Epidermal melanocyte (primary cell): ENCODE measurements around the gene EPN2.
"Not testable (repeated sequence)": the region's sequence is repeated elsewhere in the genome, so short reads cannot be mapped to it uniquely, and the experiment has no call there.

Experiments used
- DNase-seq: peaks from one replicate; pipeline ENCODE4 v3.0.0; 2011; ENCODE audit warnings: low spot score; ENCODE audit not compliant: insufficient read length

The EPN2 gene

DNA sequence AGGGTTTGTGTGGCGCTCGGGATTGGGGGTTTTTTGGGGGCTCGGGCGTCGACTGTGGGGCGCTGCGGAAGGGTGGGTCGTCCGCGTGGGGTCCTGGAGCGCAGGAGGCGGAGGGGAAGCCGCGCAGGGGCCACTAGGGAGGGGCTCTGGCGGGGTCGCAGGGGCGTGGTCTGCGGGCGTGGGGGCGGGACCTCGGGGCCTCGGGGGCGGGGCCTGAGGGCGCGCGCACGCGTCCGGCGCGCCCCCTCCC lies at the start of gene EPN2:
TSS of gene EPN2 (plus strand) at position 228 of the 250 bp plus-strand sequence. CDS start 45,754 bp downstream, outside the sequence.
- not testable (repeated sequence) for DNase-seq

GRCh38 chr17:19187883-19188869 lies 49.0 kb upstream of the EPN2 start:
- DNase-seq: not testable (repeated sequence)

DNA sequence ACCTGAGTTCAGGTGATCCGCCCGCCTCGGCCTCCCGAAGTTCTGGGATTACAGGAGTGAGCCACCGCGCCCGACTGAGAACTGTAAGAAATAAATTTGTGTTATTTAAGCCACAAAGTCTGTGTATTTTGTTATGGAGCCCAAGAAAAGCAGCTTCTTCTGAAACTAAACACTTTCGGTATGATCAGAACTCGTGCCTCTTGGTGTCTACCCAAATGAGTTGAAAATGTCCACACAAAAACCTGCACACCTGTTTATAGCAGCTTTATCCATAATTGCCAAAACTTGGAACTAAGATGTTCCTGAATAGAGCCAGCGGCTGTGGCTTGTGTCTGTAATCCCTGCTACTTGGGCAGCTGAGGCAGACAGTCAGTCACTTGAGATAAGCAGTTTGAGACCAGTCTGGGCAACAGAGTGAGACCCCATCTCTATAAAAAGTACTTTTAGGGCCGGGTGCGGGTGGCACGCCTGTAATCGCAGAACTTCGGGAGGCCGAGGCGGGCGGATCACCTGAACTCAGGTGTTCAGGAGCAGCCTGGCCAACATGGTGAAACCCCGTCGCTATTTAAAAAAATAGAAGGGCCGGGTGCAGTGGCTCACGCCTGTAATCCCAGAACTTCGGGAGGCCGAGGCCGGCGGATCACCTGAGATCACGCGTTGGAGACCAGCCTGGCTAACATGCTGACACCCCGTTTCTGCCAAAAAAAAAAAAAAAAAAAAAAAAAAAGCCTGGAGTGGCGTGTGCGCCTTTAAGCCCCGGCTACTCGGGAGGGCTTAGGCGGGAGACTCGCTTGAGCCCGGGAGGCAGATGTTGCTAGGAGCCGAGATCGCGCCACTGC lies 48.1 kb upstream of the EPN2 start:
- not testable (repeated sequence) for DNase-seq

- not testable (repeated sequence) for DNase-seq
These were observed 47.3 kb upstream of the EPN2 start for GRCh38 chr17:19189781-19190405.

- DNase-seq: not testable (repeated sequence)
These were observed 40.6 kb upstream of the EPN2 start for GRCh38 chr17:19196382-19197204.

DNA sequence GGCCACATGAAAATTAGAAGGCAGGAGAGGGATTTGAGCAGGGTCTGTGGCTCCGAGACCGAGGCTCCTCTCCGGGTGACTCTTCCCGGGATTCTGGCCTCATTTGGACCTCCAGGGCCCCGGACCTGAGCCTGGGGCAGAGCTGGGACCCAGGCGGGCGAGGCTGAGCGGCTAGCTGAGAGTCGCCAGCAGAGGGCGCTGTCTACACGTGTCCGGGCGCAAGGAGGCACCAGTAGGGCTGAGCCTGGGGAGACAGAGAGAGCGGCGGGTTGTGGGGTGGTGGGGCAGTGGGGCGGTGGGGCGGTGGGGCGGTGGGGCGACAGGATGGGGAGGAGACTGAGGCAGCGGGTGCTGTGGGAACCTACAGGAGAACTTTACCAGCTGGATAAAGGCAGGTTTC lies 34.7 kb upstream of the EPN2 start:
- DNase-seq: not testable (repeated sequence)

DNA sequence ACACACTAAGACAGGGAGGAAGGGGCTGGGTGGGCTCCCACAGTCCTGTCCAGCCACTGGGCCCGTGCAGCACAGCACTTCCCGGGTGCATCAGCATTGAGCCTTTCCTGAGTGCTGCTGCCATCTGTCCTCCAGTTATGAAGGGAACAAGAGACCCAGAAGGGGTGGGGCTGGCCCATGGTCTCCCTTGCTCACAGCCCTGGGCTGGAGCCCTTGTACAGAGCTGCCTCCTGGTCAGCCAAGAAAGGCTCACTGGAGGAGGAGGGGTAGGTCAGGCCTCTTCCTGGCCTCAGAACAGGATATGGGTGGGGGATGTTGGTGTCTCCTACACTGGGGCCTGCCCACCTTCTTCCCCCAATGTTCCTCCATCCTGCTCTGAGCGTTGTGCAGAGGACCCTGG lies 33.7 kb upstream of the EPN2 start:
- DNase-seq: not testable (repeated sequence)

DNA sequence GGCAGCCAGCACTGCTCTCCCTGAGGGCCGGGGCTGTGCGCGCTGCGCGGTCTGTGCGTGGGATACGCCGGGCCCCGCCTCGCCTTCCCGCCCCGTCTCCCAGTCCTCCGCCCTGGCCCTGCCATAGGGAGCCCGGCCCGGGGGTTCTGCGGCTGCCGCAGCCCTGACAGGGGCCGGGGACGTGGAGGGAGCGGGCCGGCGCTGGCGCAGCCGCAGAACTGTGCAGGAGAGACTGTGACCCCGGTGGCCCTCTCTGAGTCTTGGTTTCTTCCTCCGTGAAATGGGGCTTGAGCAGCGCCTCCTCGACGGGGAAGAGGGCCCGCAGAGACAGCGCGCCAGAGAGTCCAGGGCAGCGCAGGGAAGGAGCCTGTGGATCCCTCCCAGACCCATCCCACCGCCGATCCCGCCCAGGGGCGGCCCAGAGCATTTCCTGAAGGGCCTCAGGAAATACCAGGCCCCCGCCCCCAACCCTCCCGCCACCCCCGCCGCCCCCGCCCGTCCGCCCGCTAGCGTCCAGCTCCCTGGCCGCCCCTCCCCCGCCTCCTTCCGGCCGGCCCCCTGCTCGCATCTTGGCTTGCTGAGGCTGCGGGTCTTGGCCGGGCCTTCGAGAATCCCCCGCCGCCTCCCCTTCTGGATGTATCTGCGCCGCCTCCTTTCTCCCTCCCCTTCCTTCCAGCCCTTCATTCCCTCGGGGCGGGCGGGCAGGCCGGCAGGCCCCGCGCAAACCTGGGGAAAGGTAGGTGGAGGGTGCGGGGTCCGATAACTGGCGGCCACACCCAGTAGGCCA lies 21.9 kb upstream of the EPN2 start:
- DNase-seq: not testable (repeated sequence)

- not testable (repeated sequence) for DNase-seq
These were observed 20.8 kb upstream of the EPN2 start for GRCh38 chr17:19216148-19216926.

- not testable (repeated sequence) for DNase-seq
These were observed 18.3 kb upstream of the EPN2 start for GRCh38 chr17:19218914-19219313.

DNA sequence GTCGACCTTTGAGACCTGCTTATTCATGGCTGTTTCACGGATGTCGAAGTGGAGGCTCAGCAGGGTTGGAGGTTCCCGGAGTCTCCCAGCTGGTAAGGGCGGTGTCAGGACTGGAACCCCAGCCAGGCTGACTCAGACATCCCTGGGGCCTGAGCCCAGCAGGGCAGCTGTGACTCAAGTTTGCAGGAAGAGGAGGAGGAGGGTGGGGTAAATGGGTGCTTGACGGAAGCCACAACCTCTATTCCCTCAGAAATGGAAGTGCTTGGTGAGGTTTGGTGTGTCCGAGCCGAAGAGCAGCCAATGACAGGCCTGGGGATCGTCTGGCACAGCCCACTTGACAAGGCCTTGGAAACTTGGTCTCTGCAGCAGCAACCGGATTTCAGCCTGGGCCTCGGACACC lies 17.8 kb upstream of the EPN2 start:
- DNase-seq: not testable (repeated sequence)

DNA sequence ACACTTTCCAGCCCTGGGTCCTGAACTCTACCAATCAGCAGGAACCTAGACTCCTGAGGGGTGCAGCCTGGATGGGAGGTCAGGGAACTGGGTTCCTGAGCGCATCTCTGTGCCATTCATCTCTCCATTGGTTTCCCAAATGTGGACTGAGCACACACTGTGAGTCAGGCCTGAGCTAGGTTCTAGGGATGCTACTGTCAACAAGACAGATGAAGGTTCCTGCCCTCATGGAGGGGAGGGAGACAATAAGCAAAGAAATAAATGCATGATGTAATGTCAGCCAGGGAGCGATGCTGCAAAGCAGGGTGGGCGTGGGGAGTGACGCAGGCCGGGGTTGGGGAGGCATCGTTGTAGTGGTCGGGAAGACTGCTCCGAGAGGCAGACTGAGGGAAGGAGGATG lies 17.0 kb upstream of the EPN2 start:
- DNase-seq: not testable (repeated sequence)

- DNase-seq: not testable (repeated sequence)
These were observed 10.3 kb upstream of the EPN2 start for GRCh38 chr17:19226610-19227588.

DNA sequence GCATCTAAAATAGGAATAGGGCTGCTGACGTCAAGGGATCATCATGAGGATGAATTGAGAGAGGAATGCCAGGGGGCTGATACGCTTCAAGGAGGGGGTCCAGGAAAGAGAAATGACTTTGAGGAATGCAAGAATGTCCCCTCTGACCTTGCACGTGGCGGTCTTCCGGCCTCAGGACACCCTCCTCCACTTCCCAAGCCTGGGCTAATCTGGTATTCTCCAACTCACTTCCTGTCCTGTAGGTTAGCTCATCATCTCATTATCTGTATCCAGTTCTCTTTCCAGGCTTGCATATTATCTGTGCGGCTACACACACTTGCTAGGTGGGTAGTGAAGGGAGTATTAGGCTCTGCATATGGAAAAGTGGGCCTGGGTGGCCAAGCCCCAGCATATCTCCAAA lies 2.5 kb upstream of the EPN2 start:
- not testable (repeated sequence) for DNase-seq

DNA sequence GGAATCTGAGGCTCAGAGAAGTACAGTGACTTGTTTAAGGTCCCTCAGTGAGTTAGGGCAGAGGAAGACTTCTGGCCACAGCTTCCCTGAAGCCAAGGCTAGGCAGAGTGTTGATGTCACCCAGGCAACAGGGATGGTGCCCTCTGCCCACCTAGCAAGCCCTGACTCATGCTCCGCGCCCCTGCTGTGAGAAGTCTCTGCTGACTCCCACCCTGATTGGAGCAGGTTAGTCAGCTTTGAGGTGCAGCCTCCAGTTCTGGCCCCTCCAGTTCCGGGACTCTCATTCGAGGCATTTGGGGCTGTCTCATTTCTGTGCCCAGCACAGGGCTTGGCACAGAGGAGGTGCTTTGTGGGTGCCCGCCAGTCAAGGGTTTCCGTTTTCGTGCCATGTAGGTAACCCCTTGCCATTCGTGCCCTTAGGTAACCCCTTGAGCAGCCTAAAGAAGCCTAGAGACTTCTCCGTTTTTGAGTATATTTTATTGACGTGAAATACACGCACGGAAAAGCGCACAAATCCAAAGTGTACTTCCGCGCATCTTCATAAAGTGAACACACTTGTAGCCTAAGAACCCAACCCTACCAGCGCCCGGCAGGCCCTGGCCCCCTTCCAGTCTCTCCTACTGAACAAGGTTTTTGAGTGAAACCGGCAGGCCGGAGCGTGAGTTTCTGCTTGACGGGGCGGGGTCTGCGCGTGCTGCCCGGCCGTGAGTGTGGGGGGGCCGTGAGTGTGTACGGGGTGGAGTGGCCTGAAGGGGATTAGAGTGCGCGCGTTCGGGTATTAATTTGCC lies 621 bp upstream of the EPN2 start:
- not testable (repeated sequence) for DNase-seq

- no peak for DNase-seq
These were observed 412 bp downstream of the EPN2 start for GRCh38 chr17:19237389-19238166.

GRCh38 chr17:19238167-19238505 lies 970 bp downstream of the EPN2 start:
- no peak for DNase-seq
